8988T (cell line): ENCODE measurements around the gene PRDX6.
A peak's percentile ranks its signal among the peaks of the same experiment; 100 is the strongest.
"Not testable (repeated sequence)": the region's sequence is repeated elsewhere in the genome, so short reads cannot be mapped to it uniquely, and the experiment has no call there.

Experiments
- DNase-seq: peaks from one replicate; pipeline ENCODE4 v3.0.0; 2011

PRDX6 gene, protein sequence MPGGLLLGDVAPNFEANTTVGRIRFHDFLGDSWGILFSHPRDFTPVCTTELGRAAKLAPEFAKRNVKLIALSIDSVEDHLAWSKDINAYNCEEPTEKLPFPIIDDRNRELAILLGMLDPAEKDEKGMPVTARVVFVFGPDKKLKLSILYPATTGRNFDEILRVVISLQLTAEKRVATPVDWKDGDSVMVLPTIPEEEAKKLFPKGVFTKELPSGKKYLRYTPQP

GRCh38 chr1:173477286-173478093 lies at the start of gene PRDX6:
PRDX6 (plus strand) TSS chr1:173477335; CDS start chr1:173477398, 63 bp downstream.
- no peak for DNase-seq

DNA sequence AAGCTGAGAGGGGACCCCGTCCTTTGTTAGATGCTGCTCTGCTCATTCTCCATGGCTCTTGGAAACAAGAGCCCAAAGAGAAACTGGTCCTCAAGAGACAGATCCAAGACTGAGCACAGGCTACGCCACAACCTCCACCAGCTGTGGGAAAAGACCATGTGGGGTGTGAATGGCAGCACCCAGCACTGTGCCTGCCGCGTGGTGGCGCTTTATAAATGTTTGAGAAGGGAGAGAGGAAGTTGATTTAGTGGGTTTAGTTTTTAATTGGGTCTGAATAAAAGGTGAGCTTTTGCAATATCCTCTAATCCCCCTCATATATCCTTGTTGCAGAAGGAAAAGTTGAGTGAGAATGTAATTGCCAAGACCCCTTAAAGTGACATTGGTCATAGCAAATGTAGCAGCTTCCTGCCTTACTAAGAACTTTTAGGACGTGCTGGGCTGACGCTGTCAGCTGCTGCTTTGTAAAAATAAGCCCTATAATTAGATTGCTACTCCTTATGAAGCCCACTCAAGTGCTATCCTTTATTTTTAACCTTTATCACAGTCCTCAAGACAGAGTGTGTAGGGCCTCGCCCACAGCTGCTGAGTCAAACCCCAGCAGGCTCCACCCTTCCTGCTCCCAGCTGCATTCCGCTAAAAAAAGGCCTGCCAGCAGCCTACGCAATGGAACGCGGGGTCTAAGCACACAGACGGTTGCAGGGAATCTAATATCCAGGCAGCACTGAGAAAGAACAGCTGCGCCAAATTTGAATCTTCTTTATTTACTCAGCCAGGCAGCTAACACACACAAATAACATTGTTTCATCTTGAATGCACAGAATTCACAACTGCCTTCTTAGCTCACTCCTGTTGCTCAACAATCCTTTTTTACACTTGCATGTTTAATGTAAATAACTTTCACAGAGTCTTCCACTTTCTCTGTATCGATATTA lies 47.4 kb upstream of the PRDX6 start:
- peak; percentile 23 for DNase-seq

DNA sequence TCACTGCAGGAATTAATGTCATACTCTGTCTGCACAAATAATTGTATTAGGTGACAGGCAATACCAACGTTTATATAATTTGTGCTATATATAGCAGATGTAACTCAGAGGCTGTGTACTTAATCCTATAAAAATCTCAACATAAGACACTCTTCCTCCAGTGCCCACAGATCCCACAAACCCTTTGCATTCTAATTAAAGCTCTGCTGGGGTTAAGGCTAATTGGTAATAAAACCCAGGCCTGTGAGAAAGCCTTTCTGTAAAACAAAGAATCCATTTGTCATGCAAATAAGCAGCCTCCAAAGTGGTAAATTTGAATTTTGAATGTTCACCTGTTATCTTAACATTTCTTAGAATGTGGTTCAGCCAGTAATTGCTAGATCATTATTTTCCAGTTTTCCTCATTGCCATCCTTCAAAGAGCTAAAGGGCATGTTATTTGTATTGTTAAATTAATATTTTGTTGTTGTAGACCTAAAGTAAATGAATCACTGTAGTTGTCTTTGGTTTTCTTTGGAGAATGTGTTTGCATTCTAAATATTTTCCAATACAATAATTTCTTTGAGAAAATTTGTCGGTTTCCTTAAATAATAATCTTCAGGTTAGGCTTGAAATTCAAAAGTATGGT lies 46.3 kb upstream of the PRDX6 start:
- no peak for DNase-seq

DNA sequence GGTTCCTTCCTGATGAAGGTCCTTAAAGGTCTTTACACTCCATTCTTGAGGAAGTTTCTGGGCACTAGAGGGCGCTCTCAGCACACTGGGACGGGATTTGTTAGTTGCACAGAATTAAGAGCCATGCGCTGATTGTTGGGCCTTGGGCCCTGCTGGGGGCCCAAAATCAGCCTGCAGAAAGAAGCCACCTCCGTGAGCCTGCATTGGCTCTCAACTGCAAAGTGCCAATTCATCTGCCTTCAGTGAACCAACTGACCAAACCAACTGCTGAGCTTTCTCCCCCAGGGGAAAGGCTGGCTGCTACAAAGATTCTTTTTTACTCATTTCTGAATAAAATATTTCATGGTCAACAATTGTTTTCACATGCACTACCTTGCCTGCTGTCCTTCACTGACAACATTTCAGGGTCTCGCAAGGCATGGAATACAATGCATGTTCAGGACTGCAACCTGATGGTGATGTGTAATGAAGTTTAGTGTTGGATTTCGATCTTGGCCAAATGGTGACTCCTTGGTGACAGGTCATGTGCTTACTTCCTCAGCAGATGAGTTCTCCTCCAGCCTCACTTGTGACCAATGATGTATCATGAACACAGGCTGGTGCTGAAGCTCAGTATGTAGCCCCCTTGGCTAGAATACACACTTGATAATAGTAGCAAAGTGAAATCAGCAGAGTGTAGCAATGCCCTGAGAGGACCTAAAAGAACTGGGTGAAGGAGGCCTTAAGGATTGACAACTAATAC lies 45.7 kb upstream of the PRDX6 start:
- DNase-seq: peak; percentile 17

- DNase-seq: no peak
Measured at GRCh38 chr1:173432331-173432730, 44.8 kb upstream of the PRDX6 start.

DNA sequence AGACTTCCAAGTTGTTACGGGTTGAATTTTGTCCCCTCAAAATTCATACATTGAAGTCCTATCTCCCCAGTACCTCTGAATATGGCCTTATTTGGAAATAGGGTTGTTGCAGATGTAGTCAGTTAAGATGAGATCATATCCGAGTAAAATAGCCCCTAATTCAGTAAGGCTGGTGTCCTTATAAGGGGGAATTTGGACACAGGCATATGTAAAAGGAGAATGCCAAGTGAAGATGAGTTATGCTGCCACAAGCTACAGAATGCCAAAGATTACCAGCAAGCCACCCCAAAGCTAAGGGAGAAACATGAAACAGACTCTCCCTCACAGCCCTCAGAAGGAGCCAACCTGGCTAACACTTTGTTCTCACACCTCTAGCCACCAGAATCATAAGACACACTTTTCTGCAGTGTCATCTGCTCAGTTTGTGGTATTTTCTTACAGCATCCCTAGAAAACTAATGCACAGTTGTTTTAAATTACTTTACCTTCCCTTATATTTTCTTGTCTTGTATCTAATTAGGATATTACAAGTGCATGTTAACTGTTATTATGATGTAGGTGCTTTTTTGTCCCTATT lies 43.3 kb upstream of the PRDX6 start:
- no peak for DNase-seq

DNA sequence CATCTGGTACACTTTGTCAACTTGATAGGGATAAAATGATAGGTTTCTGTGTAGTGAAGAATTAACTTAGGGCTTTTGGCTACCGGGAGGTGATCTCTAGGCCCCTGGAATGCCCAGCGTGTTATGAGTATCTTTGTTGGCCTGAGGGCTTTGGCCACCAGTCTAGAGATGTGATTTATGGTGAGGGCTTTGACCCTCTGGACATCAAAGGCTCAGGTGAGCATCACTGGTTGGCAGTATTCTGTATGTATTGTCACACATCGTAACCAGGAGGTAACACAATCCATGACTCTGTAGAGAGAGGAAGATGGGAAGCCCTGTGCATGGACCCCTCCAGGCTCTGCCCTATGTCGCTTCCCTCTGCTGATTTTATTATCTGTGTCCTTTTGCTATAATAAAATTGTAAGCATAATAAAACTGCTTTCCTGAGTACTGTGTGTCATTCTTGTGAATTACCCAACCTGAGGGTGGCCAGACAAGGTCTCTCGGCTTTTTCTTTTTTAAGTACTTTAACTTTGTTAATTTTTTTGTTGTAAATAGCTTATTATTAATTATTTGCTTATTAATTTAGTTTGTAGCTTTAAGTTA lies 40.2 kb upstream of the PRDX6 start:
- no peak for DNase-seq

GRCh38 chr1:173438675-173439074 lies 38.5 kb upstream of the PRDX6 start:
- DNase-seq: no peak

DNA sequence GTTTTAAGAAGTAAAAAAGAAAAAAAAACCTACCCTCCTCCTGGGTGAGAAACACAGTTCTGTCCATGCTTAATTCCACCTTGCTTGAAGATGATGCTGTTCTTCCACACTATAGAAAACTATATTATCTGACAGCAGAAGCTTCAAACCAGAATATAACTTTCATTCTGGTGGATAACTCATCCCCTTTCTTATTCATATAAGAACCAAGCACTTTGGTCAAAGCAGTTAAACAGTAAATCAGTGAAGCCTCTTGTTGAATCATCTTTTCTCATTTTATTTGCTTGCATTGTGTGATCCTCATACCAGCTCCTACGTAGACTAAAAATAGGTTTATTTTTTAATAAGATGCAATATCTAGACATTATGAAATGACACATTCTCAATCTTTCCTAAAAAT lies 36.7 kb upstream of the PRDX6 start:
- no peak for DNase-seq

GRCh38 chr1:173444757-173445156 lies 32.4 kb upstream of the PRDX6 start:
- no peak for DNase-seq

DNA sequence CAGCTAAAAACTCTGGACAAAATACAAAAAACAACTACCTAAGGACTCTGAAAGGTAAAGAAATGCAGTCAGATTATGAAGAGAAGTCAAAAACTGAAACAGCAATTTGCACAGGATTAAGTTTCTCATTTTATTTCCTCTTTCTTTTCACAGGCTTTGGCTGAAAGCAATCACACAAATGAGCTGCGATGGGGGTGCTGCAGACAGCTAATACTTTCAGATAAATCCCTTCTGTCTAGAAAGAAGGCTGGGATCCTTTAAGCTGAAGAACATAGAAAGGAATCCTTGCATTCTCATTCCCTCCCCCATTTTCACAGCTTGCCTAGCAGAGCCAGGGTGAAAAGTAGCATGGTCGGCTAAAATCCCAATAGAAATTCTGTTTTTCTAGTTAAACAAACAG lies 32.0 kb upstream of the PRDX6 start:
- no peak for DNase-seq

DNA sequence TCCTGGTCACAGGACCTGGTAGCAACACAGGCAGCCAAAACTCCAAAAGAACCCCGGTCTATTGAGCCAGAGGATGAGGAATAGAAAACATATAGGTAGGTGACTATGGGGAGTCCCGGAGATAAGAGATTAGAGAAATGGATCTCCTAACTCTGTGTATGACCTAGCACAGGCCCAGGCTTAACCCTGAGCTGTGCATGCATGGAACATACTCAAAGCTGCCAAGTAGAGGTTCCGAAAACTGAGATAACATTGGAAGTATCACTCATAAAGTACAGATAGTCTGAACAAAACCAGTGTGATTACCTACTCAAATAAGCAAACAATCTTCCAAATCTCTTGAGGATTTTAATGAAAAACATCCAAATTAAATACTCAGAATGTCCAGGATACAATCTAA lies 31.5 kb upstream of the PRDX6 start:
- DNase-seq: no peak

DNA sequence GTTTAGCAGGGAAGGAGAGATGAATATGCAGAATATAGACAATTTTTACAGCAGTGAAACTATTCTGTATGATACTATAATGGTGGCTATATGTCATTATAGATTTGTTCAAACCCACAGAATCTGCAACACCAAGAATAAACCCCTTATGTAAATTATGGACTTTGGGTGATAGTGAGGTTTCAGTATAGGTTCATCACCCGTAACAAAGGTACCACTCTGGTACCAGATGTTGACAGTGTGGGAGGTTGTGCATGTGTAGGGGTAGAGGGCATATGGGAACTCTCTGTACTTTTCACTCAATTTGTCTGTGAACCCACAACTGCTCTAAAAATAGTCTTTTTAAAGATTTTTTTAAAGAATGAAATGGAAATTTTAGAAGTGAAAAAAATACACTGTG lies 29.9 kb upstream of the PRDX6 start:
- no peak for DNase-seq

DNA sequence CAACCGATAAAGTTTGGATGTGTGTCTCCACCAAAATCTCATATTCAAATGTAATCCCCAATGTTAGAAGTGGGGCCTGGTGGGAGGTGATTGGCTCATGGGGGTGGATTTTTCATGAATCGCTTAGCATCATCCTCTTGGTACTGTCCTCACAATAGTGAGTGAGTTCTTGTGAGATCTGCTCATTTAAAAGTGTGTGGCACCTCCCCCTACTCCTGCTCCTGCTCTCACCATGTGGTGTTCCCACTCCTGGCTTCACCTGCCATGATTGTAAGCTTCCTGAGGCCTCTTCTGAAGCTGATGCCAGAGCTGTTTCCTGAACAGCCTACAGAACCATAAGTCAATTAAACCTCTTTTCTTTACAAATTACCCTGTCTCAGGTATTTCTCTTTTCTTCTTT lies 28.2 kb upstream of the PRDX6 start:
- no peak for DNase-seq

DNA sequence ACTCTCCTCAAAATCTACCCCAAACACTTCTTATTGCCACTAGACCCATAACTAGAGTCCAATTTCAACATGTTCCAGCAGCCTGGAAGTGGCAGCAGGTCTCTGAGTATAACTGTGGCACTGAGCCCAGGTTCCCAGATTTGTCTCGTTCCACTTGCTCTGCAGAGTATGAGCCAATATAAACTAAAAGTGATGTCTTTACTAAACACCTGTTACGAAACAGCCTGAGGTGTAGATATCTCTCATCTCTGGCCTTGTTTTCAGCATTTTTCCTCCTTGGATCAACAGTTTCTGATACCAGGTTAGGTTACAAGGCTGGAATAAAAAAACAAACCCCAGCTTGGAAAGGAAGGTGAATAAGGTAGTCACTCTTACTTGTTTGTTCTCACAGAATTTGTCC lies 25.2 kb upstream of the PRDX6 start:
- no peak for DNase-seq

DNA sequence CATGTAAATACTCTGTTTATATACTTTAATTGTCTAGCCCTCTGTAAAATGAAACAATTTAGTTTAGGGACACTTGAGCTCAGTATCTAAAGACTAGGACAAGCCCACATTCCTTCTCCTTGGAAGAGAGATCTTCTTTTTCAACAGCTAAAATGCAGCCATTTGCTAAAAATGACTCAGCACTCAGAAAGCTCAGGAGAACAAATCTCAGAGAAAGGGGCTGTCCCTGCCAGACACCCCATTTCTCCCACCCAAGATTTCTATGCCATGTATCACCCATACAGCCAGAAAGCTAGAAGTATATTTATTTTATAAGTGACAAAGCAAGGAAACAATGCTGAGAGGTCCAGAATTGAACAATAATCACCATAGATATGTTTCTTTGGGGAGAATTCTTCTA lies 23.2 kb upstream of the PRDX6 start:
- DNase-seq: no peak

GRCh38 chr1:173454966-173455524 lies 22.1 kb upstream of the PRDX6 start:
- no peak for DNase-seq

DNA sequence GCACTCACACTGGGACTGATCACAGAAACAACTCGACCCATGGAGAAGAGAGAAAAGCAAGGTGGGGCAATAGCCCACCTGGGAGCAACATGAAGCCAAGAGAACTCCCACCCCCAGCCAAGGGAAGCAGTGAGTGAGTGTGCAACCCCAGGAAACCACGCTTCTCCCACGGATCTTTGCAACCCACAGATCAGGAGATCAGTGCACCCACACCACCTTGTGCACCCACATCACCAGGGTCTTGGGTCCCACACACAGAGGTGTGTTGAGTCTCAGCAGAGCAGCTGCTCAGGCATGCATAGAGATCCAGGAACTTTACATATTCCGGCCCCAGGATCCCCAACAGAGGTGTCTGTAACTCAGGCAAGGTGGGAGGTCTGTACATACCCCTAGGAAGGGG lies 17.2 kb upstream of the PRDX6 start:
- DNase-seq: no peak

DNA sequence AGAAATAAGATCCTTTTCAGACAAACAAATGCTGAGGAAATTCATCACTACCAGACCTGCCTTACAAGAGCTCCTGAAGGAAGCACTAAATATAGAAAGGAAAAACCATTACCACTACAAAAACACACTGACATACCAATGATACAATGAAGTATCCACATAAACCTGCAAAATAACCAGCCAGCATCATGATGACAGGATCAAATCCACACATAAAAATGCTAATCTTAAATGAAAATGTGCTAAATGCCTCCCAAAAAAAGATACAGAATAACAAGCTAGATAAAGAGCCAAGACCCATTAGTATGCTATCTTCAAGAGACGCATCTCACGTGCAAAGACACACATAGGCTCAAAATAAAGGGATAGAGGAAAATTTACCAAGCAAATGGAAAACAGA lies 14.5 kb upstream of the PRDX6 start:
- DNase-seq: not testable (repeated sequence)

DNA sequence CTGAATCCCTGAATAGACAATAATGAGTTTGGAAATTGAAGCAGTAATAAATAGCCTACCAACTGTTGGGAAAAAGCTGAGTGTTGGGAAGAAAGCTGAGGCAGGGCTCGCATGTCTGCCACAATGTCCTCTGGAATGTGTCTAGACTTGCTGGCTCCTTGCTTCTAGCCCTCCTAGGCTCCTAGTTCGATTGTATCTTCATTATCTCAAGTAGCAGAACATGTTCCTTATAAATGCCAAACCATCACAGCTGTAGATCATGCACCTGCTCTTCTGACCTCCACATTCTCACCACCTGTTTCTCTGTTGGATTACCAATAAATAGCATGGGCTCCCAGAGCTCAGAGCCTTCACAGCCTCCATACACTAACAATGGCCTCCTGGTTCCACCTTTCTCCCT lies 12.9 kb upstream of the PRDX6 start:
- DNase-seq: not testable (repeated sequence)

DNA sequence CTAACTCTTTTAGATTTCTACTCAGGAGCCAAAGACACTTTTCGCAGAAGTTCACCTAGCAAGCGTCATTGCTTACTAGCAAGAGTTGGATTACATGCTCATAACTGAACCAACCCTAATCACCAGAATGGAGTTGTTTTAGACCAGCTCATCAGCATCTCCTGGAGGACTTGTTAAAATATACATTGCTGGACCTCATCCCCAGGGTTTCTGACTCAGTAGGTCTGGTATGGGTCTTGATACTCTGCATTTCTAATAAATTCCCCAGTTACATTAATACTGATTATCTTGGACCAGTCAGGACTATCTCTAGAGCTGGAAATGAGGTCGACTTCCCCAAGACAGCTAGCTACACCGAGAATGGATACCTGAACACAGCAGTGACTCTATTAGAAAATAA lies 9.7 kb upstream of the PRDX6 start:
- DNase-seq: no peak
